NOMO-1 (cell line): Measurements from ENCODE around the gene KLHL42.
"Not testable (repeated sequence)": the region's sequence is repeated elsewhere in the genome, so short reads cannot be mapped to it uniquely, and the experiment has no call there.

Experiments used
- DNase-seq, 2 experiments: peaks; one replicate each; lab custom pipeline; 2025; ENCODE audit not compliant: unreplicated experiment in 2 of 2; lab: John Stamatoyannopoulos, UW

The KLHL42 gene

GRCh38 chr12:27779920-27780611, at the start of gene KLHL42, which contains the start of gene MANSC4:
Gene KLHL42 (plus strand): TSS chr12:27780233. CDS start chr12:27780331, 98 bp downstream.
Gene MANSC4 (minus strand): TSS chr12:27780236. CDS start chr12:27771276, 8,960 bp downstream.
- DNase-seq = peak; percentile 54 to 65

GRCh38 chr12:27732281-27732680, 47.8 kb upstream of the KLHL42 start:
- DNase-seq = no peak

GRCh38 chr12:27733052-27733656, 46.9 kb upstream of the KLHL42 start:
- DNase-seq = peak; percentile 28 to 44

- DNase-seq = no peak
These were observed 46.2 kb upstream of the KLHL42 start for GRCh38 chr12:27733791-27734190.

- not testable (repeated sequence) for DNase-seq
These were observed 45.7 kb upstream of the KLHL42 start for GRCh38 chr12:27734321-27734720.

GRCh38 chr12:27743601-27744000, 36.4 kb upstream of the KLHL42 start:
- no peak for DNase-seq

- not testable (repeated sequence) for DNase-seq
These were observed 34.3 kb upstream of the KLHL42 start for GRCh38 chr12:27745734-27746133.

- DNase-seq = no peak
These were observed 32.8 kb upstream of the KLHL42 start for GRCh38 chr12:27747111-27747820.

- DNase-seq = no peak
These were observed 28.5 kb upstream of the KLHL42 start for GRCh38 chr12:27751386-27752047.

GRCh38 chr12:27754795-27755194, 25.2 kb upstream of the KLHL42 start:
- no peak for DNase-seq

- DNase-seq = no peak
These were observed 23.3 kb upstream of the KLHL42 start for GRCh38 chr12:27756670-27757195.

GRCh38 chr12:27762757-27763156, 17.3 kb upstream of the KLHL42 start:
- DNase-seq = no peak

- DNase-seq = no peak
These were observed 13.4 kb upstream of the KLHL42 start for GRCh38 chr12:27766587-27766986.

GRCh38 chr12:27769142-27769673, 10.8 kb upstream of the KLHL42 start:
- no peak for DNase-seq

- peak in 1 of 2 experiments; percentile 26 for DNase-seq
These were observed 8.3 kb upstream of the KLHL42 start for GRCh38 chr12:27771481-27772327.

- no peak for DNase-seq
These were observed 7.5 kb upstream of the KLHL42 start for GRCh38 chr12:27772328-27773049.

- no peak for DNase-seq
These were observed 2.9 kb upstream of the KLHL42 start for GRCh38 chr12:27777141-27777540.

- no peak for DNase-seq
These were observed 1.8 kb upstream of the KLHL42 start for GRCh38 chr12:27778206-27778605.

- peak in 1 of 2 experiments; percentile 9 for DNase-seq
These were observed 565 bp upstream of the KLHL42 start for GRCh38 chr12:27779416-27779919.
